Osteoblast (primary cell): ENCODE results near the gene NAV2. TPM values are rescaled to one million over a fixed set of nuclear protein-coding genes. Genes with fewer than 3 reads are reported as not detected.

Source experiments
- DNase-seq: peaks from one replicate; pipeline ENCODE4 v3.0.0; 2011; ENCODE audit warnings: low spot score, mixed read lengths; ENCODE audit not compliant: insufficient read length; ENCODE audit errors: missing footprints
- H2AFZ ChIP-seq: 2 replicates; pipeline ENCODE4 v1.6.0; 2011; ENCODE audit warnings: mild to moderate bottlenecking, low read length
- H3K27ac ChIP-seq: 2 replicates; pipeline ENCODE4 v1.5.1; 2011; ENCODE audit warnings: mild to moderate bottlenecking, low read depth, low read length, moderate library complexity
- H3K27me3 ChIP-seq: 2 replicates; pipeline ENCODE4 v1.6.0; 2012; ENCODE audit warnings: mild to moderate bottlenecking, control low read depth, inconsistent platforms, low read length, moderate library complexity; ENCODE audit not compliant: insufficient read depth
- H3K36me3 ChIP-seq: 2 replicates; pipeline ENCODE4 v1.5.1; 2011; ENCODE audit warnings: mild to moderate bottlenecking, low read length, control low read depth, moderate library complexity; ENCODE audit not compliant: insufficient read depth
- H3K4me1 ChIP-seq: 2 replicates; pipeline ENCODE4 v1.5.1; 2011; ENCODE audit warnings: mild to moderate bottlenecking, low read length, control low read depth, moderate library complexity; ENCODE audit not compliant: insufficient read depth
- H3K4me2 ChIP-seq: 2 replicates; pipeline ENCODE4 v1.6.0; 2011; ENCODE audit warnings: mild to moderate bottlenecking, low read length; ENCODE audit not compliant: insufficient read depth
- H3K4me3 ChIP-seq: fragments of 200-600 bp; sonication (generic); 3 replicates; pipeline ENCODE4 v1.5.1; 2012; ENCODE audit warnings: mild to moderate bottlenecking, low read length, inconsistent platforms; ENCODE audit not compliant: insufficient read depth
- H3K79me2 ChIP-seq: 2 replicates; pipeline ENCODE4 v1.6.0; 2012; ENCODE audit warnings: mild to moderate bottlenecking, low read length, control low read depth, inconsistent platforms; ENCODE audit not compliant: insufficient read depth
- H3K9me3 ChIP-seq: 2 replicates; pipeline ENCODE4 v1.5.1; 2011; ENCODE audit warnings: low read depth, low read length, control low read depth
- H4K20me1 ChIP-seq: 2 replicates; pipeline ENCODE4 v1.6.0; 2012; ENCODE audit warnings: mild to moderate bottlenecking, low read length, control low read depth; ENCODE audit not compliant: insufficient read depth
- CTCF ChIP-seq: IDR thresholded peaks from 2 replicates; pipeline ENCODE4 v1.5.1; 2011; ENCODE audit warnings: mild to moderate bottlenecking, low read depth, low read length, moderate library complexity; ENCODE audit errors: extremely low read depth
- total RNA-seq: library from RNA; depleted of rRNA; stranded (reverse); fragments of >200 nt; gene quantifications from 2 replicates; pipeline ENCODE4 v1.2.3, GENCODE V29; 2012

Gene NAV2
- total RNA-seq, 1 donor, result 8.7 TPM

GRCh38 chr11:19994672-19995071 is 282.0 kb downstream of the NAV2 start:
- Histone ChIP-seq H3K4me1 (peaks cover 18% of the 10 kb centered on the region), H3K27me3 (no peaks in the 10 kb centered on the region), H3K4me3 (no peak overlapping the region), H3K79me2 (peaks cover 41% of the 10 kb centered on the region), H2AFZ (no peak overlapping the region), H3K36me3 (peaks cover 8% of the 10 kb centered on the region), H3K9me3 (no peaks in the 10 kb centered on the region), H3K27ac (peak overlapping the region; percentile 57), H4K20me1 (peaks cover 4% of the 10 kb centered on the region), H3K4me2 (no peak overlapping the region)
- DNase-seq, result no peak
- no peak for TF ChIP-seq CTCF

- no peak overlapping the region for H2AFZ ChIP-seq
- peak; percentile 89 for DNase-seq
- H3K27me3 ChIP-seq, result no peaks in the 10 kb centered on the region
- H3K36me3 ChIP-seq, result peaks cover 3% of the 10 kb centered on the region
- peaks cover 37% of the 10 kb centered on the region for H3K79me2 ChIP-seq
- H3K9me3 ChIP-seq, result no peaks in the 10 kb centered on the region
- H3K4me3 ChIP-seq, result no peak overlapping the region
- peak overlapping the region; percentile 57 for H3K27ac ChIP-seq
- peaks cover 4% of the 10 kb centered on the region for H4K20me1 ChIP-seq
- no peak overlapping the region for H3K4me2 ChIP-seq
- H3K4me1 ChIP-seq, result peaks cover 18% of the 10 kb centered on the region
- no peak for TF ChIP-seq CTCF
These were observed 282.5 kb downstream of the NAV2 start for GRCh38 chr11:19995145-19995544.

- no peaks in the 10 kb centered on the region for H3K9me3 ChIP-seq
- no peak overlapping the region for H3K27ac ChIP-seq
- peaks cover 2% of the 10 kb centered on the region for H3K36me3 ChIP-seq
- no peak overlapping the region for H3K4me2 ChIP-seq
- H3K79me2 ChIP-seq, result peaks cover 36% of the 10 kb centered on the region
- no peak for TF ChIP-seq CTCF
- no peak overlapping the region for H3K4me3 ChIP-seq
- H3K27me3 ChIP-seq, result no peaks in the 10 kb centered on the region
- H4K20me1 ChIP-seq, result peaks cover 4% of the 10 kb centered on the region
- H2AFZ ChIP-seq, result no peak overlapping the region
- peaks cover 18% of the 10 kb centered on the region for H3K4me1 ChIP-seq
- no peak for DNase-seq
These were observed 283.9 kb downstream of the NAV2 start for GRCh38 chr11:19996571-19996970.

GRCh38 chr11:20000022-20000350 is 287.3 kb downstream of the NAV2 start:
- Histone ChIP-seq H3K36me3 (peaks cover 2% of the 10 kb centered on the region), H3K9me3 (no peaks in the 10 kb centered on the region), H3K27me3 (no peaks in the 10 kb centered on the region), H3K4me3 (no peak overlapping the region), H4K20me1 (peaks cover under 1% of the 10 kb centered on the region), H3K79me2 (peaks cover 21% of the 10 kb centered on the region), H3K4me2 (no peak overlapping the region), H2AFZ (no peak overlapping the region), H3K27ac (no peak overlapping the region), H3K4me1 (peaks cover 12% of the 10 kb centered on the region)
- TF ChIP-seq CTCF, result no peak
- DNase-seq, result no peak
